Measurements from ENCODE around the gene RNF150.
A peak's percentile ranks its signal among the peaks of the same experiment; 100 is the strongest.

RNF150 gene

GRCh38 chr4:141133146-141133998 lies at the start of gene RNF150:
RNF150 (minus strand) TSS chr4:141133469.
- ATAC-seq = peak; percentile 78
- TF ChIP-seq ISL1 (CRISPR knock-in tag; IDR thresholded peaks at IDR 0.05) (peak; percentile 30; the same call in 1 of the 2 replicates), POU6F1 (CRISPR knock-in tag; IDR thresholded peaks at IDR 0.05; ENCODE audit: borderline replicate concordance, low read depth) (no peak)

GRCh38 chr4:141180991-141181761 lies 47.9 kb upstream of the RNF150 start:
- TF ChIP-seq BACH2 (CRISPR knock-in tag; IDR thresholded peaks at IDR 0.05; ENCODE audit: borderline replicate concordance) = no peak
- TF ChIP-seq ZFP3 (CRISPR knock-in tag; IDR thresholded peaks at IDR 0.05) = no peak
- no peak for TF ChIP-seq TSHZ2 (CRISPR knock-in tag; IDR thresholded peaks at IDR 0.05)
- no peak for TF ChIP-seq ARNTL (CRISPR knock-in tag; IDR thresholded peaks at IDR 0.05; ENCODE audit: borderline replicate concordance, low read depth)
- TF ChIP-seq TCF4 (CRISPR knock-in tag; IDR thresholded peaks at IDR 0.05; ENCODE audit: borderline replicate concordance) = no peak
- no peak for TF ChIP-seq POU6F1 (CRISPR knock-in tag; IDR thresholded peaks at IDR 0.05; ENCODE audit: borderline replicate concordance, low read depth)
- TF ChIP-seq PATZ1 (CRISPR knock-in tag; IDR thresholded peaks at IDR 0.05; ENCODE audit: borderline replicate concordance) = no peak
- TF ChIP-seq CSDC2 (CRISPR knock-in tag; IDR thresholded peaks at IDR 0.05) = no peak
- TF ChIP-seq ZNF565 (CRISPR knock-in tag; conservative IDR thresholded peaks at IDR 0.05; ENCODE audit: low read depth) = no peak
- no peak for TF ChIP-seq ZFP30 (CRISPR knock-in tag; IDR thresholded peaks at IDR 0.05)
- TF ChIP-seq ESRRG (CRISPR knock-in tag; IDR thresholded peaks at IDR 0.05) = no peak
- no peak for TF ChIP-seq ZNF70 (CRISPR knock-in tag; IDR thresholded peaks at IDR 0.05)
- no peak for TF ChIP-seq ISL1 (CRISPR knock-in tag; IDR thresholded peaks at IDR 0.05)
- TF ChIP-seq ZNF8 (CRISPR knock-in tag; IDR thresholded peaks at IDR 0.05) = no peak
- no peak for TF ChIP-seq TOX (CRISPR knock-in tag; IDR thresholded peaks at IDR 0.05; ENCODE audit: borderline replicate concordance)
- no peak for ATAC-seq

- TF ChIP-seq TCF4 (CRISPR knock-in tag; IDR thresholded peaks at IDR 0.05; ENCODE audit: borderline replicate concordance) = peak; percentile 65; the same call in 1 of the 2 replicates
- TF ChIP-seq ZFP3 (CRISPR knock-in tag; IDR thresholded peaks at IDR 0.05) = peak; percentile 93
- TF ChIP-seq ZNF565 (CRISPR knock-in tag; conservative IDR thresholded peaks at IDR 0.05; ENCODE audit: low read depth) = no peak
- peak; percentile 84 for TF ChIP-seq TSHZ2 (CRISPR knock-in tag; IDR thresholded peaks at IDR 0.05)
- TF ChIP-seq SNAI2 (CRISPR knock-in tag; IDR thresholded peaks at IDR 0.05) = no peak
- no peak; the same call in 2 of the 3 replicates for ATAC-seq
Measured at GRCh38 chr4:141179474-141180373, 46.5 kb upstream of the RNF150 start.

Measured in SK-N-SH treated with all-trans-retinoic acid at 6 μM for 48 hours (cell line).